ENCODE results near the gene SERPINA12.
A peak's percentile ranks its signal among the peaks of the same experiment; 100 is the strongest.
"Not testable (repeated sequence)": the region's sequence is repeated elsewhere in the genome, so short reads cannot be mapped to it uniquely, and the experiment has no call there.

Gene SERPINA12

DNA sequence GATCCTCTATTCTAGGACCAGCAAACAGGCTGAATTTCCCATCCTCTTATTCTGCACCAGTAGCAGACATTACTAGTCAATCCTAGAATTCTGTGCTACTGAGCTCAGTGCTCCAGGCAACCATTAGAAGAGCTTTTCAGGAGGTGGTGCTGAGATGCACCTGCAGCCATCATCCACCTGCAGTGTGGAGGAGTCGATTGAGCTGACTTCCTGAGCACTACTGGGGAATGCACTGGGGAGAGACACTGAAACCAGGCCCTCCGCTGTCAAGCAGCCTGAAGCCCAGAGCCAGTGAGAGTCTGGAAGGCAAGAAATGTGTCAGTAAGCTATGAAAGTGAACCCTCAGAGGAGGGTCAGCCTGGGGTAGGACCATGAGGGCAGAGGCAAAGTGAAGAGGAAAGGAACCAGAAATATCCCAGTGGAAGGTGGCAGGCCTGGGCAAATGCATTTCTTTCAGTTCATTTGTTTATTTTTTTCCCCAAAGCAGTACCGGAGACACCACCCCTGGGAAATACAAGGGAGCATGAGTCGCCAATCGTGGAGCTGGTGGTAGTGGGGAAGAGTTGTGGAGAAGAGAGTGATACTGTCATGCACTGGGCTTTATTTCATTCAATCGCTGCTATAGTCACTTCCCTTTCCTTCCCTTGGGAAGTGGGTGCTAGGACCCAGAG, 28.9 kb upstream of the SERPINA12 start:
- DNase-seq (ENCODE audit: low spot score) = no peak

DNA sequence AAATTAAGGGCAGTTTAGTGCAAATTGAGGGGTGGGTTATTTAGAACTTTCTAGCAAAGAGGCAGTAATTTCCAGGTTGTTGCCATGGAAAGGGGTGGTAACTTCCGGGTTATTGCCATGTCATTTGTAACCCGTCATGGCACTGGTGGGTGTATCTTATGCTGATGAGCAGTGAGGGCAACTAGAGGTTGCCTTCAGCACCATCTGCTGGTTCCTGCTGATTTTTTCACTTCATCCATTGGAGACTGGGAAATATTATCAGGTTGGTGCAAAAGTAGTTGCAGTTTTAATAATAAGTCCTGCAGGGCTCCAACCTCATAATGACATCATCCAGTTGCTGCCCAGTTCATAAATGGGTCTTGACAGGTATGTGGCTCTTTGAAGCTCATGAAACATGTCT, 27.6 kb upstream of the SERPINA12 start:
- no peak for DNase-seq (ENCODE audit: low spot score)

- DNase-seq (ENCODE audit: low spot score) = no peak
Observed at GRCh38 chr14:94535506-94535905, 26.2 kb upstream of the SERPINA12 start.

GRCh38 chr14:94532447-94532846, 23.2 kb upstream of the SERPINA12 start:
- no peak for DNase-seq (ENCODE audit: low spot score)

GRCh38 chr14:94531187-94531586, 21.9 kb upstream of the SERPINA12 start:
- DNase-seq (ENCODE audit: low spot score) = no peak

GRCh38 chr14:94524093-94524492, 14.8 kb upstream of the SERPINA12 start:
- peak; percentile 47 for DNase-seq (ENCODE audit: low spot score)

DNA sequence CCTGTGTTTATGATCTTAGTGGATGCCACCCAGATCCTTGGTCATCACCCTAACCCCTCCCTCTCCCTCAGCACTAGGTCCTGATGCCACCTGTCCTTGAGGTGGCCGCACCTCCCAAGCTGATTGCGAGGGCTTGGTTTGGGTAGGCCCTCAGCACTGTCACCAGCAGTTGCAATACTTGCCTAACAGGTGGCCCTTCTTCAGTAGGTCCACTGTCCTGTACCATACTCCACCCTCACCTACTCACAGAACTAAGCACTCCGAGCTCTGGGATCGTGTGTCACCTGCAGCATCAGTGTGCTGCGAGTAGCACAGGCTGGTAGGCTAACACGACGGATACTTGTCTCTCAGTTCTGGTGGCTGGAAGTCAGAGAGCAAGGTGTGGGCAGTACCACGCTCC, 14.0 kb upstream of the SERPINA12 start:
- no peak for DNase-seq (ENCODE audit: low spot score)

- DNase-seq (ENCODE audit: low spot score) = no peak
Observed at GRCh38 chr14:94522115-94522724, 13.0 kb upstream of the SERPINA12 start.

DNA sequence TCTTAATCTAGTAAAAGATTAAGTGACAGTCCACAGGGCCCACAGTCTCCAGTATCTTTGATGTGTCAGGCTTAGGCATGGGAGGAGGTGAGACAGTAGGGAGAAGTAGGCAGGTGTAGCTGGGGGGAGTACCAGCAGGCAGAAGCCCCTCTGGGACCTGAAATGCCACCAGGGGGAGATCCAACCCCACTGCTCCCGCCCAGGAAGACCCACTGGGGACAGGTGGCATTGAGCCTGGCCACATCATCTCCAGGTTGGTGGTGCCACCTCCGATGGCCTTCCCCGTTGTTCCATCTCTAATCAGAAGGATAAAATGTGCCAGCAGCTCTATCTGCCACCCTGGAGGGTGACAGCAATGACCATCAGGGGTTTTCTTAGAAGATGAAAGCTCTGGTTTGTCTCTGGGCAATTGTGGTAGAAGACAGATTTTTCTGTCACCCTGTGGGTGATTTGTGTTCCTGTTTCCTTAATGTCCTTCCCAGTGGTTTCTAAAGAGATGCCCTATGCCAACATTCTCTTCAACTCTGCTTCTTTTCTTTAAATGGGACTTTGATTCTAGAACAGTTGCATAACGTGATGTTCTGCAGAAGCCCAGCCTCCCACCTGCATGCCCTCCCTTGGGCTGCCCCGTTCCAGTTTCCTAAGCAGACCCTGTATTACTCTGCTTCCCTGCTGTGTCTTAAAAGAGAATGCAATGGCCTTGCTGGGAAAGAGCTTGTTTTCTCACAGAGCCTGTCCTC, 12.3 kb upstream of the SERPINA12 start:
- no peak for DNase-seq (ENCODE audit: low spot score)

DNA sequence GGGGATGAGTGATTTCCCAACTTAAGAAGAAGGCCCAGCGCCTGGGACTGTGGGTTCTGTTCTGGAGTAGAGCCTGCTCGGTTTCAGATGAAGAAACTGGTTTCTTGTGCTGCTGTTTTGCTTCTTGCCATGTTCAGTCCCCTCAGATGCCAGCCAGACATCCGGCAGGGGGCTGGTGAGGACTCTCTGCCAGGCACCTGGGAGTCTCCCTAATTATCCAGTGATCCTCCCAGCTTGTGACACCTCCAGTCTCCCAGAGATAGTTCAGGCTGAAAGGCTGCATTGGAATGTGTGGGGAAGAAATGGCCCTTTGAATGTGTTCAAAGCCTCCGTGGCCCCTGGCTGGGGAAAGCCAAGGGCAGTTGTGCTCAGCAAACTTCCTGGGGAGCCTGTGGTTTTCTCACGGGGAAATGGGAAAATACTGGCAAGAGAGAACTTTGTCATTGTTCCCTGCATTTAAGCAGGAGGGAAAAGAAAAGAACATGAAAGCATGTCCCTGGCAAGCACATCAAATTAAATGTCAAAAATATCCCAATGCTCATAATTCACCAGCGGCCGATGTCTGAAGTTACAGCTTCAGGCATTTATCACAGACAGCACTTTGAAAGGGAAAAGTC, 8.5 kb upstream of the SERPINA12 start:
- DNase-seq (ENCODE audit: low spot score) = no peak

GRCh38 chr14:94517248-94517640, 8.0 kb upstream of the SERPINA12 start:
- DNase-seq (ENCODE audit: low spot score) = no peak

DNA sequence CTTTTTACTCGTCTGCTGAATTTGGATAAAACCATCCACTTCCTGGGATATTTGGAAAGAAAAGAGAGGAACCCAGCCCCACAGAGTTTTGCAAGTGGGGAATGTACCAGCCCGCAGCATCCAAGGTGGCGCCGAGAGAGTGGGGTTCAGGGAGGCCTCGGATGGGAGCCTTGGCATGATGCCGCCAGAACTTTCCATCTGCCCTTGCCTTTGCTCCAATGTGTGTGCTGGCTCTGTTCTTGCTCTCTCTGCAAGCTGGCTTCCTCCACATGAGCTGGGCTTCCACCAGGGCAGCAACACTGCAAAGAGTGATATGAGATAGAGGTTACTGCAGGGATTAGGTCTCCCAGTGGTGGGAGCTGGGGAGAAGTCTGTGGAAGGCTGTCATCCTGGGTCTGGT, 6.6 kb upstream of the SERPINA12 start:
- DNase-seq (ENCODE audit: low spot score) = no peak

GRCh38 chr14:94515426-94515825, 6.2 kb upstream of the SERPINA12 start:
- DNase-seq (ENCODE audit: low spot score) = no peak

GRCh38 chr14:94514351-94514750, 5.1 kb upstream of the SERPINA12 start:
- no peak for DNase-seq (ENCODE audit: low spot score)

GRCh38 chr14:94510481-94510880, 1.2 kb upstream of the SERPINA12 start:
- not testable (repeated sequence) for DNase-seq (ENCODE audit: low spot score)

GRCh38 chr14:94505641-94506040, 3.6 kb downstream of the SERPINA12 start:
- DNase-seq (ENCODE audit: low spot score) = no peak

DNA sequence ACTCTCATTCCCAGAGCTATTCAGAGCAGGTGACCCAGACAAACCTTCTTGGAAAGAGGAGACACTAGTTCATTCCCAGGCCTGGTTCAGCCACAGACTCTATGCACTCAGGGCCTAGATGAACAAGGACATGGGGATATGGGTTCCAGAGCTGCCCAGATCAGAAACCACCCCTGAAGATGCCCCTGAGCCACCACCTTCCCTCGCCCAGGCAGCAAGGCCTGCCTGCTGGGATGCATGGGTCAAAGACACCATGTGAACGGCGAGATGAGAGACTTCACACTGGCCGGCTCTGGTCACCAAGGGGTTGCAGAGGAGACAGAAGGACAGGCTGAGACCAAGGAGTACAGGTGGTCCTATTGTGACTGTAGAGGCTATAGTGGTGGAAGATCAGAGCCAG, 4.1 kb downstream of the SERPINA12 start:
- DNase-seq (ENCODE audit: low spot score) = no peak

GRCh38 chr14:94501588-94502516, 7.4 kb downstream of the SERPINA12 start:
- DNase-seq (ENCODE audit: low spot score) = no peak

- DNase-seq (ENCODE audit: low spot score) = no peak
Observed at GRCh38 chr14:94500264-94500663, 9.0 kb downstream of the SERPINA12 start.

DNA sequence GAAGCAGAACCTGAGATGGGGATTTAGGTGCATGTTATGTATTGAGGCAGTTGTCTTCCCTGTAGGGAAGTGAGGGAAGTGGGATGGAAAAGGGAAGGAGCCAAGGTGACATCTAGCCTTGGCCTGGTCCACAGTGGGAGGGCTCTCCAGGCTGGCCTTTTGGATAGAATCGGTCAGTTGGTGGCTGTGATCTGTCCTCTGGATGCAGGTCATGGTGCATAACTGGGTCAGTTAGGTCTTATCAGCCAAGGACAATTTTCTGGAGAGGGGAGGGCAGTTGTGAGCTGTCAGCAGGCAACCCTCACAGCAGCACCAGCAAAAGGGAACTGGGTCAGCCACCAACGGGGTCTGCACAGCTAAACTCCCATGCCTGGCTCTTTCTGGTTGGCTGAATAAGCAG, 9.6 kb downstream of the SERPINA12 start:
- no peak for DNase-seq (ENCODE audit: low spot score)

- no peak for DNase-seq (ENCODE audit: low spot score)
Observed at GRCh38 chr14:94498215-94498614, 11.1 kb downstream of the SERPINA12 start.

GRCh38 chr14:94494085-94494484, 15.2 kb downstream of the SERPINA12 start:
- no peak for DNase-seq (ENCODE audit: low spot score)
